Body of pancreas (tissue), 4 donors: ENCODE measurements around the gene CLEC9A. TPM values are rescaled to one million over a fixed set of nuclear protein-coding genes. Genes with fewer than 3 reads are reported as not detected.
"Not testable (repeated sequence)": the region's sequence is repeated elsewhere in the genome, so short reads cannot be mapped to it uniquely, and the experiment has no call there.

Source experiments
- ATAC-seq: fragments of 150-250 bp; one replicate; pipeline ENCODE4 v1.9.1; 2016
- DNase-seq, 4 donors: peaks; one replicate each; pipeline ENCODE4 v3.0.0-alpha.2; 2019
- H3K27ac ChIP-seq, 4 donors: fragments of 200-600 bp; sonication (generic); 1 replicate in 3 of 4; 2 replicates in 1 of 4; pipeline versions ENCODE4 v1.5.1 to v1.6.1; 2016 to 2019; ENCODE audit warnings: mild to moderate bottlenecking in 1 of 4, mixed read lengths in 1 of 4, moderate library complexity in 1 of 4
- H3K27me3 ChIP-seq, 2 donors: fragments of 200-600 bp; sonication (generic); one replicate each; pipeline ENCODE4 v1.6.0; 2016; ENCODE audit warnings: mild to moderate bottlenecking in 1 of 2
- H3K36me3 ChIP-seq, 2 donors: fragments of 200-600 bp; sonication (generic); replicated peaks in 1 of 2; 2 replicates each; pipeline ENCODE4 v1.5.1; 2016; ENCODE audit warnings: low read depth in 2 of 2; ENCODE audit not compliant: insufficient read depth in 1 of 2
- H3K4me1 ChIP-seq: fragments of 200-600 bp; sonication (generic); one replicate; pipeline ENCODE4 v1.6.0; 2016
- H3K4me3 ChIP-seq, 2 donors: fragments of 200-600 bp; sonication (generic); 1 replicate in 1 of 2; 2 replicates in 1 of 2; pipeline ENCODE4 v1.5.1; 2016 to 2019
- H3K9me3 ChIP-seq, 3 donors: fragments of 200-600 bp; sonication (generic); 1 replicate in 2 of 3; 2 replicates in 1 of 3; pipeline ENCODE4 v1.5.1; 2016
- CTCF ChIP-seq, 7 experiments: fragments of 450-650 bp in 4 of 7; fragments of 200-600 bp in 3 of 7; sonication (generic) in 3 of 7; IDR thresholded peaks; one replicate each; pipeline ENCODE4 v1.5.1; 2016 to 2019; ENCODE audit warnings: antibody characterized with exemption in 7 of 7
- POLR2A ChIP-seq, 3 donors: fragments of 450-650 bp; IDR thresholded peaks; one replicate each; pipeline ENCODE4 v1.6.1; 2016; ENCODE audit warnings: antibody characterized with exemption in 3 of 3, mild to moderate bottlenecking in 2 of 3
- WGBS, 2 donors: methylation state at CpG; one replicate each; pipeline ENCODE4 v1.1.5; 2017; 5-methylcytosine and 5-hydroxymethylcytosine counted together
- intact Hi-C: fragments of 100-400 bp; cut with DNase I; formaldehyde crosslinking; loops from one replicate; pipeline ENCODE4 v1.15.1; 2023
- total RNA-seq, 2 donors: library from RNA; depleted of rRNA; stranded (reverse); fragments of >200 nt; gene quantifications; one replicate each; pipeline ENCODE4 v1.1.0, GENCODE V29; 2016

Gene CLEC9A
- total RNA-seq, 2 donors from 2014 or later, result 0.26 TPM; not detected in 1

- no peak for TF ChIP-seq POLR2A (IDR thresholded peaks at IDR 0.05)
- no peak for TF ChIP-seq CTCF (IDR thresholded peaks at IDR 0.05)
- Histone ChIP-seq H3K36me3 (no peaks in the 10 kb centered on the region), H3K4me3 (no peak overlapping the region), H3K27ac (no peak overlapping the region), H3K9me3 (no peaks in the 10 kb centered on the region), H3K27me3 (no peaks in the 10 kb centered on the region), H3K4me1 (no peaks in the 10 kb centered on the region)
- intact Hi-C loops, result no loop called here
- no peak for ATAC-seq
- WGBS, 2 donors, result 59 to 64% methylated on average over 3 of the region's 3 CpGs
- no peak for DNase-seq
These were observed 5.2 kb upstream of the CLEC9A start for GRCh38 chr12:10025236-10025635.

- DNase-seq, H3K4me1 ChIP-seq, intact Hi-C loops, H3K36me3 ChIP-seq, H3K4me3 ChIP-seq, H3K9me3 ChIP-seq, H3K27me3 ChIP-seq, H3K27ac ChIP-seq, ATAC-seq: not testable (repeated sequence)
- 65 to 82% methylated on average over 4 of the region's 4 CpGs for WGBS, 2 donors
These were observed 3.8 kb upstream of the CLEC9A start for GRCh38 chr12:10026666-10027065.

GRCh38 chr12:10027311-10027710, 3.2 kb upstream of the CLEC9A start:
- WGBS, 2 donors, result 53 to 65% methylated on average over 3 of the region's 3 CpGs
- ATAC-seq (no peak), DNase-seq (no peak)
- Histone ChIP-seq H3K36me3 (no peaks in the 10 kb centered on the region), H3K27ac (peak overlapping the region in 1 of 4 donors; percentile 49), H3K27me3 (no peaks in the 10 kb centered on the region), H3K9me3 (no peaks in the 10 kb centered on the region), H3K4me3 (no peak overlapping the region), H3K4me1 (no peaks in the 10 kb centered on the region)
- intact Hi-C loops, result no loop called here
- no peak for TF ChIP-seq POLR2A (IDR thresholded peaks at IDR 0.05)
- TF ChIP-seq CTCF (IDR thresholded peaks at IDR 0.05), result no peak

GRCh38 chr12:10027721-10028120, 2.8 kb upstream of the CLEC9A start:
- no peaks in the 10 kb centered on the region for H3K36me3 ChIP-seq
- TF ChIP-seq POLR2A (IDR thresholded peaks at IDR 0.05) (no peak), CTCF (IDR thresholded peaks at IDR 0.05) (no peak)
- peak overlapping the region in 1 of 4 donors; percentile 49 for H3K27ac ChIP-seq
- no peak overlapping the region for H3K4me3 ChIP-seq
- H3K4me1 ChIP-seq, result no peaks in the 10 kb centered on the region
- no peaks in the 10 kb centered on the region for H3K9me3 ChIP-seq
- no peak for ATAC-seq
- no peaks in the 10 kb centered on the region for H3K27me3 ChIP-seq
- 44 to 45% methylated on average over 4 of the region's 4 CpGs for WGBS, 2 donors
- DNase-seq, result peak in 1 of 4 donors; percentile 42
- intact Hi-C loops, result no loop called here

GRCh38 chr12:10031321-10031720, 839 bp downstream of the CLEC9A start:
- no peak overlapping the region for H3K4me3 ChIP-seq
- H3K36me3 ChIP-seq, result no peaks in the 10 kb centered on the region
- H3K27ac ChIP-seq, result no peak overlapping the region
- DNase-seq, result no peak
- WGBS, 2 donors, result 45 to 54% methylated on average over 4 of the region's 4 CpGs
- H3K9me3 ChIP-seq, result no peaks in the 10 kb centered on the region
- TF ChIP-seq CTCF (IDR thresholded peaks at IDR 0.05), result no peak
- no peak for TF ChIP-seq POLR2A (IDR thresholded peaks at IDR 0.05)
- H3K4me1 ChIP-seq, result no peaks in the 10 kb centered on the region
- ATAC-seq, result no peak
- no peaks in the 10 kb centered on the region for H3K27me3 ChIP-seq
- intact Hi-C loops, result no loop called here
